ENCODE measurements around the gene C4orf51. TPM values are rescaled to one million over a fixed set of nuclear protein-coding genes. Genes with fewer than 3 reads are reported as not detected.

The C4orf51 gene
- total RNA-seq, 4 donors from 2014 or later = not detected

GRCh38 chr4:145703850-145704497, 24.0 kb downstream of the C4orf51 start:
- no peak for TF ChIP-seq CTCF (IDR thresholded peaks at IDR 0.05)
- DNase-seq (ENCODE audit: low spot score) = no peak
- no peak for ATAC-seq (ENCODE audit: low FRiP score)

GRCh38 chr4:145709336-145709735, 29.4 kb downstream of the C4orf51 start:
- ATAC-seq (ENCODE audit: low FRiP score) (no peak), DNase-seq (ENCODE audit: low spot score) (no peak)
- no peak for TF ChIP-seq CTCF (IDR thresholded peaks at IDR 0.05)

- TF ChIP-seq CTCF (IDR thresholded peaks at IDR 0.05) = no peak
- ATAC-seq (ENCODE audit: low FRiP score) (no peak), DNase-seq (ENCODE audit: low spot score) (no peak)
These were observed 29.9 kb downstream of the C4orf51 start for GRCh38 chr4:145709843-145710242.

GRCh38 chr4:145716200-145716599, 36.3 kb downstream of the C4orf51 start:
- DNase-seq (ENCODE audit: low spot score) (no peak), ATAC-seq (ENCODE audit: low FRiP score) (no peak)
- TF ChIP-seq CTCF (IDR thresholded peaks at IDR 0.05) = no peak

- no peak for ATAC-seq (ENCODE audit: low FRiP score)
- TF ChIP-seq CTCF (IDR thresholded peaks at IDR 0.05) = no peak
- no peak for DNase-seq (ENCODE audit: low spot score)
These were observed 36.8 kb downstream of the C4orf51 start for GRCh38 chr4:145716661-145717200.

- ATAC-seq (ENCODE audit: low FRiP score) = no peak
- DNase-seq (ENCODE audit: low spot score) = no peak
- no peak for TF ChIP-seq CTCF (IDR thresholded peaks at IDR 0.05)
These were observed 40.0 kb downstream of the C4orf51 start for GRCh38 chr4:145719752-145720624.
